Mesendoderm (in vitro differentiated cells): Measurements from ENCODE around the gene CNTN5.

ENCODE experiments used
- DNase-seq: peaks from one replicate; pipeline ENCODE4 v3.0.0; 2013
- H2AK5ac ChIP-seq: 2 replicates; pipeline ENCODE4 v1.6.1; 2013; ENCODE audit warnings: low read length, inconsistent platforms
- H2BK120ac ChIP-seq: 2 replicates; pipeline ENCODE4 v1.6.1; 2013; ENCODE audit warnings: low read depth, mild to moderate bottlenecking, low read length, moderate library complexity, mixed read lengths
- H2BK15ac ChIP-seq: replicated peaks from 2 replicates; pipeline ENCODE4 v1.6.1; 2013; ENCODE audit warnings: low read depth, mild to moderate bottlenecking, moderate library complexity
- H2BK5ac ChIP-seq: 2 replicates; pipeline ENCODE4 v1.6.1; 2013; ENCODE audit warnings: low read length, inconsistent platforms
- H3K18ac ChIP-seq: 2 replicates; pipeline ENCODE4 v1.6.1; 2013; ENCODE audit warnings: mild to moderate bottlenecking, low read length, mixed read lengths
- H3K23ac ChIP-seq: one replicate; pipeline ENCODE4 v1.6.1; 2013; ENCODE audit warnings: low read length
- H3K27ac ChIP-seq: 2 replicates; pipeline ENCODE4 v1.5.1; 2013; ENCODE audit warnings: low read depth, mild to moderate bottlenecking, inconsistent platforms, low read length, moderate library complexity
- H3K27me3 ChIP-seq: 2 replicates; pipeline ENCODE4 v1.6.1; 2013; ENCODE audit warnings: low read length, control low read depth, mild to moderate bottlenecking, inconsistent platforms; ENCODE audit not compliant: insufficient read depth, poor library complexity
- H3K36me3 ChIP-seq: 2 replicates; pipeline ENCODE4 v1.6.1; 2013; ENCODE audit warnings: low read length, inconsistent platforms; ENCODE audit not compliant: control insufficient read depth, insufficient read depth
- H3K4ac ChIP-seq: one replicate; pipeline ENCODE4 v1.6.1; 2013; ENCODE audit warnings: low read depth, mild to moderate bottlenecking, low read length, moderate library complexity
- H3K4me1 ChIP-seq: 2 replicates; pipeline ENCODE4 v1.6.1; 2013; ENCODE audit warnings: low read depth, low read length, inconsistent platforms; ENCODE audit not compliant: control insufficient read depth
- H3K4me2 ChIP-seq: 2 replicates; pipeline ENCODE4 v1.6.1; 2013; ENCODE audit warnings: low read length
- H3K4me3 ChIP-seq: 2 replicates; pipeline ENCODE4 v1.5.1; 2013; ENCODE audit warnings: mild to moderate bottlenecking, low read length
- H3K56ac ChIP-seq: one replicate; pipeline ENCODE4 v1.6.1; 2013; ENCODE audit warnings: low read length
- H3K79me1 ChIP-seq: 2 replicates; pipeline ENCODE4 v1.6.1; 2013; ENCODE audit warnings: low read length, inconsistent platforms
- H3K79me2 ChIP-seq: 2 replicates; pipeline ENCODE4 v1.6.1; 2013; ENCODE audit warnings: mild to moderate bottlenecking, low read length; ENCODE audit not compliant: control insufficient read depth, insufficient read depth
- H3K9ac ChIP-seq: 2 replicates; pipeline ENCODE4 v1.6.1; 2013; ENCODE audit warnings: low read length, inconsistent platforms
- H4K5ac ChIP-seq: one replicate; pipeline ENCODE4 v1.6.1; 2013; ENCODE audit warnings: low read length
- H4K8ac ChIP-seq: one replicate; pipeline ENCODE4 v1.6.1; 2013; ENCODE audit warnings: low read depth, mild to moderate bottlenecking, control low read depth, low read length, moderate library complexity
- WGBS: extraction: QIAGEN DNeasy Blood & Tissue Kit; methylation state at CpG from one replicate; pipeline ENCODE4 v1.1.7; 2013; ENCODE audit warnings: low lambda C conversion rate, missing lambda C conversion rate; ENCODE audit not compliant: insufficient coverage; ENCODE audit errors: extremely low coverage; 5-methylcytosine and 5-hydroxymethylcytosine counted together

Gene CNTN5

DNA sequence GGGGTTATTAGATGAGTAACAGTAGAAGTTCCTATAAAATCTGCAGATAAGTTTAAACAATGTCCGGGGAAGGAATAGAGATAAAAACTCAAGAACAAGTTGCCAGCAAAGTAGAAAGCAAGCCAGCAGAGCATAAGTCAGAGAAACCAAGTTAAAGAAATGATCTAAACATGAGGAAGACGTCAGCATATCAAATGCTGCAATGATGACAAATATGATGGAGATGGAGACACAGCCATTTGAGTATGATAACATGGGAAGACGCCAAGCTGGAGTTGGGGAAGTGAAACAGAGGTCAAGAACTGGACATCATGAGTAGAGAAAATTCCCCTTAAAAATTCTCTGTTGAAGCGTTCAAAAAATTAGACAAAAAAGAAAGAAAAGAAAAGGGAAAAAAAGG is 571.5 kb downstream of the CNTN5 start:
- H4K5ac ChIP-seq, result no peak overlapping the region
- H2AK5ac ChIP-seq, result no peak overlapping the region
- no peak overlapping the region for H3K56ac ChIP-seq
- H3K36me3 ChIP-seq, result no peaks in the 10 kb centered on the region
- WGBS, result no CpG with 5 or more reads among the region's 4 CpGs
- H3K27ac ChIP-seq, result no peak overlapping the region
- no peak overlapping the region for H3K4ac ChIP-seq
- H2BK5ac ChIP-seq, result no peak overlapping the region
- H3K9ac ChIP-seq, result no peak overlapping the region
- no peaks in the 10 kb centered on the region for H3K79me1 ChIP-seq
- DNase-seq, result no peak
- no peak overlapping the region for H2BK120ac ChIP-seq
- no peak overlapping the region for H3K4me2 ChIP-seq
- H3K4me1 ChIP-seq, result no peaks in the 10 kb centered on the region
- H3K23ac ChIP-seq, result no peak overlapping the region
- no peak overlapping the region for H3K18ac ChIP-seq
- no peak overlapping the region for H4K8ac ChIP-seq
- H3K27me3 ChIP-seq, result no peaks in the 10 kb centered on the region
- no peak overlapping the region for H3K4me3 ChIP-seq
- H2BK15ac ChIP-seq, result no peak overlapping the region
- no peaks in the 10 kb centered on the region for H3K79me2 ChIP-seq

DNA sequence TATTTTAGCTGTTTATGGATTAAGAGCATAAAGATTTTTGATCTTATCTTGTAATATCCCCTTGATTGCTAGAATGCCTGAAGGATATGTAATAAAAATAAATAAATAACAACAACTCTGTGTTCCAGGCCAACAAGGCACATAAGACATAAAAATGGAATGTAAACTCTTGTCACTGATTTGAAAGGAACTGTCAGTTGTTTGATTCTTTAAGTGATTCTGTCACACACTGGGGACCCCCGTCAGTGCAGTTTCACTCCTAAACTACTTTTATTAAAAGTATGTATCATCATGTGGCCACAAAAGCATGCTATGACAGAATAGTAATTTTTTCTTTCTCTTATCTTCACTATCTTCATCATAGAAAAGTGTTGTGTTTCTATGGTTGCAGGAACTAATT is 572.4 kb downstream of the CNTN5 start:
- no peak overlapping the region for H4K8ac ChIP-seq
- DNase-seq, result no peak

GRCh38 chr11:99601179-99601578 is 580.4 kb downstream of the CNTN5 start:
- no peak overlapping the region for H2BK5ac ChIP-seq
- no peaks in the 10 kb centered on the region for H3K4me1 ChIP-seq
- H3K27ac ChIP-seq, result no peak overlapping the region
- no peak overlapping the region for H4K5ac ChIP-seq
- no peaks in the 10 kb centered on the region for H3K36me3 ChIP-seq
- WGBS, result no CpG with 5 or more reads among the region's 1 CpG
- no peak overlapping the region for H3K4me3 ChIP-seq
- H3K18ac ChIP-seq, result no peak overlapping the region
- H2BK15ac ChIP-seq, result no peak overlapping the region
- no peak overlapping the region for H3K9ac ChIP-seq
- no peak overlapping the region for H3K23ac ChIP-seq
- no peaks in the 10 kb centered on the region for H3K27me3 ChIP-seq
- no peaks in the 10 kb centered on the region for H3K79me2 ChIP-seq
- no peak overlapping the region for H3K56ac ChIP-seq
- no peak overlapping the region for H3K4me2 ChIP-seq
- no peaks in the 10 kb centered on the region for H3K79me1 ChIP-seq
- DNase-seq, result no peak
- no peak overlapping the region for H3K4ac ChIP-seq
- H2BK120ac ChIP-seq, result no peak overlapping the region
- H4K8ac ChIP-seq, result no peak overlapping the region
- no peak overlapping the region for H2AK5ac ChIP-seq

More for the DNA sequence above, 572.4 kb downstream of the CNTN5 start:
- Histone ChIP-seq H3K79me1 (no peaks in the 10 kb centered on the region), H3K79me2 (no peaks in the 10 kb centered on the region), H3K4me2 (no peak overlapping the region), H3K4me1 (no peaks in the 10 kb centered on the region), H3K36me3 (no peaks in the 10 kb centered on the region), H2BK120ac (no peak overlapping the region), H2BK15ac (no peak overlapping the region), H3K9ac (no peak overlapping the region), H2BK5ac (no peak overlapping the region), H3K4ac (no peak overlapping the region), H4K5ac (no peak overlapping the region), H3K18ac (no peak overlapping the region), H3K27me3 (no peaks in the 10 kb centered on the region), H3K56ac (no peak overlapping the region), H3K27ac (no peak overlapping the region), H3K23ac (no peak overlapping the region), H3K4me3 (no peak overlapping the region), H2AK5ac (no peak overlapping the region)
- no CpG with 5 or more reads among the region's 1 CpG for WGBS

GRCh38 chr11:99614352-99614751 is 593.6 kb downstream of the CNTN5 start:
- Histone ChIP-seq H4K8ac (no peak overlapping the region), H4K5ac (no peak overlapping the region), H3K18ac (no peak overlapping the region), H3K4me2 (no peak overlapping the region), H3K27ac (no peak overlapping the region), H2BK15ac (no peak overlapping the region), H3K27me3 (no peaks in the 10 kb centered on the region), H3K79me1 (no peaks in the 10 kb centered on the region), H2BK120ac (no peak overlapping the region), H3K9ac (no peak overlapping the region), H3K36me3 (no peaks in the 10 kb centered on the region), H3K56ac (no peak overlapping the region), H2BK5ac (no peak overlapping the region), H3K4me1 (no peaks in the 10 kb centered on the region), H3K4ac (no peak overlapping the region), H2AK5ac (no peak overlapping the region), H3K79me2 (no peaks in the 10 kb centered on the region), H3K4me3 (no peak overlapping the region), H3K23ac (no peak overlapping the region)
- no CpG with 5 or more reads among the region's 3 CpGs for WGBS
- peak; percentile 55 for DNase-seq

GRCh38 chr11:99630629-99631028 is 609.9 kb downstream of the CNTN5 start:
- Histone ChIP-seq H3K4me1 (no peaks in the 10 kb centered on the region), H3K27me3 (no peaks in the 10 kb centered on the region), H3K27ac (no peak overlapping the region), H3K4me2 (no peak overlapping the region), H3K79me2 (no peaks in the 10 kb centered on the region), H2BK5ac (no peak overlapping the region), H2BK15ac (no peak overlapping the region), H3K79me1 (no peaks in the 10 kb centered on the region), H3K23ac (no peak overlapping the region), H4K5ac (no peak overlapping the region), H3K4ac (no peak overlapping the region), H3K4me3 (no peak overlapping the region), H2AK5ac (no peak overlapping the region), H4K8ac (no peak overlapping the region), H3K36me3 (no peaks in the 10 kb centered on the region), H3K18ac (no peak overlapping the region), H3K56ac (no peak overlapping the region), H2BK120ac (no peak overlapping the region), H3K9ac (no peak overlapping the region)
- no CpG with 5 or more reads among the region's 5 CpGs for WGBS
- DNase-seq, result no peak

GRCh38 chr11:99631618-99632017 is 610.9 kb downstream of the CNTN5 start:
- H3K4me3 ChIP-seq, result no peak overlapping the region
- H3K79me2 ChIP-seq, result no peaks in the 10 kb centered on the region
- H3K36me3 ChIP-seq, result no peaks in the 10 kb centered on the region
- peak; percentile 63 for DNase-seq
- H3K4me1 ChIP-seq, result no peaks in the 10 kb centered on the region
- no peak overlapping the region for H4K8ac ChIP-seq
- no peak overlapping the region for H3K27ac ChIP-seq
- no peak overlapping the region for H3K23ac ChIP-seq
- no peaks in the 10 kb centered on the region for H3K27me3 ChIP-seq
- no peaks in the 10 kb centered on the region for H3K79me1 ChIP-seq
- H2BK120ac ChIP-seq, result no peak overlapping the region
- no peak overlapping the region for H3K4ac ChIP-seq
- H2BK15ac ChIP-seq, result no peak overlapping the region
- H4K5ac ChIP-seq, result no peak overlapping the region
- no peak overlapping the region for H2AK5ac ChIP-seq
- no peak overlapping the region for H3K4me2 ChIP-seq
- H3K56ac ChIP-seq, result no peak overlapping the region
- H3K9ac ChIP-seq, result no peak overlapping the region
- H2BK5ac ChIP-seq, result no peak overlapping the region
- no CpG with 5 or more reads among the region's 1 CpG for WGBS
- no peak overlapping the region for H3K18ac ChIP-seq
